Measurements from ENCODE around the gene VSIG8. TPM values are rescaled to one million over a fixed set of nuclear protein-coding genes. Genes with fewer than 3 reads are reported as not detected.

The VSIG8 gene
- total and polyA plus RNA-seq, 2 donors (not counting 1 experiment from before 2014, with no cell fraction given): under 0.01 TPM; not detected in 1

GRCh38 chr1:159830722-159831121, 31.7 kb downstream of the VSIG8 start:
- Histone ChIP-seq H3K4me2 (ENCODE audit: extremely low read depth, insufficient read depth, low read length) (no peak overlapping the region), H3K36me3 (ENCODE audit: control insufficient read depth, insufficient read depth, low read length) (no peaks in the 10 kb centered on the region), H3K79me2 (ENCODE audit: control insufficient read depth, insufficient read depth, low read length) (no peaks in the 10 kb centered on the region), H3K4me3 (replicated peaks in 1 of 4; ENCODE audit: control extremely low read depth in 1 of 4, insufficient read depth in 1 of 4, low read depth in 3 of 4, low read length in 4 of 4) (no peak overlapping the region), H4K20me1 (ENCODE audit: control insufficient read depth, extremely low read depth, insufficient read depth, low read length) (no peaks in the 10 kb centered on the region), H3K9ac (ENCODE audit: insufficient read depth, low read length) (no peak overlapping the region), H2AFZ (ENCODE audit: low read length) (no peak overlapping the region), H3K4me1 (ENCODE audit: control insufficient read depth, extremely low read depth, insufficient read depth, low read length) (peaks cover 2% of the 10 kb centered on the region), H3K27me3 (ENCODE audit: control insufficient read depth, insufficient read depth, low read length) (no peaks in the 10 kb centered on the region), H3K9me3 (ENCODE audit: control insufficient read depth, insufficient read depth, low read depth, low read length) (no peaks in the 10 kb centered on the region), H3K27ac (ENCODE audit: insufficient read depth, low read length) (no peak overlapping the region)
- no peak for TF ChIP-seq CTCF (conservative IDR thresholded peaks at IDR 0.05 in 1 of 2, IDR thresholded peaks at IDR 0.05 in 1 of 2; ENCODE audit: low read depth in 1 of 2, low read length in 2 of 2)
- TF ChIP-seq EZH2 (IDR thresholded peaks at IDR 0.05; ENCODE audit: low read length, missing control alignments): no peak
- no peak for DNase-seq (ENCODE audit: low read depth in 2 of 2)

GRCh38 chr1:159829822-159830465, 32.5 kb downstream of the VSIG8 start:
- no peaks in the 10 kb centered on the region for H4K20me1 ChIP-seq (ENCODE audit: control insufficient read depth, extremely low read depth, insufficient read depth, low read length)
- no peak overlapping the region for H3K4me3 ChIP-seq (replicated peaks in 1 of 4; ENCODE audit: control extremely low read depth in 1 of 4, insufficient read depth in 1 of 4, low read depth in 3 of 4, low read length in 4 of 4)
- peak; percentile 79 to 86 for DNase-seq (ENCODE audit: low read depth in 2 of 2)
- H3K4me1 ChIP-seq (ENCODE audit: control insufficient read depth, extremely low read depth, insufficient read depth, low read length): peaks cover 2% of the 10 kb centered on the region
- no peak overlapping the region for H3K27ac ChIP-seq (ENCODE audit: insufficient read depth, low read length)
- H3K9ac ChIP-seq (ENCODE audit: insufficient read depth, low read length): no peak overlapping the region
- H3K27me3 ChIP-seq (ENCODE audit: control insufficient read depth, insufficient read depth, low read length): no peaks in the 10 kb centered on the region
- no peak for TF ChIP-seq CTCF (conservative IDR thresholded peaks at IDR 0.05 in 1 of 2, IDR thresholded peaks at IDR 0.05 in 1 of 2; ENCODE audit: low read depth in 1 of 2, low read length in 2 of 2)
- no peak for TF ChIP-seq EZH2 (IDR thresholded peaks at IDR 0.05; ENCODE audit: low read length, missing control alignments)
- peak overlapping the region; percentile 35 for H3K4me2 ChIP-seq (ENCODE audit: extremely low read depth, insufficient read depth, low read length)
- H3K36me3 ChIP-seq (ENCODE audit: control insufficient read depth, insufficient read depth, low read length): no peaks in the 10 kb centered on the region
- H3K9me3 ChIP-seq (ENCODE audit: control insufficient read depth, insufficient read depth, low read depth, low read length): no peaks in the 10 kb centered on the region
- H2AFZ ChIP-seq (ENCODE audit: low read length): no peak overlapping the region
- H3K79me2 ChIP-seq (ENCODE audit: control insufficient read depth, insufficient read depth, low read length): no peaks in the 10 kb centered on the region

- Histone ChIP-seq H3K36me3 (ENCODE audit: control insufficient read depth, insufficient read depth, low read length) (no peaks in the 10 kb centered on the region), H3K4me1 (ENCODE audit: control insufficient read depth, extremely low read depth, insufficient read depth, low read length) (peaks cover 2% of the 10 kb centered on the region), H2AFZ (ENCODE audit: low read length) (no peak overlapping the region), H3K9ac (ENCODE audit: insufficient read depth, low read length) (no peak overlapping the region), H3K27ac (ENCODE audit: insufficient read depth, low read length) (no peak overlapping the region), H4K20me1 (ENCODE audit: control insufficient read depth, extremely low read depth, insufficient read depth, low read length) (no peaks in the 10 kb centered on the region), H3K27me3 (ENCODE audit: control insufficient read depth, insufficient read depth, low read length) (no peaks in the 10 kb centered on the region), H3K4me2 (ENCODE audit: extremely low read depth, insufficient read depth, low read length) (no peak overlapping the region), H3K4me3 (replicated peaks in 1 of 4; ENCODE audit: control extremely low read depth in 1 of 4, insufficient read depth in 1 of 4, low read depth in 3 of 4, low read length in 4 of 4) (no peak overlapping the region), H3K9me3 (ENCODE audit: control insufficient read depth, insufficient read depth, low read depth, low read length) (no peaks in the 10 kb centered on the region), H3K79me2 (ENCODE audit: control insufficient read depth, insufficient read depth, low read length) (no peaks in the 10 kb centered on the region)
- no peak for DNase-seq (ENCODE audit: low read depth in 2 of 2)
- TF ChIP-seq CTCF (conservative IDR thresholded peaks at IDR 0.05 in 1 of 2, IDR thresholded peaks at IDR 0.05 in 1 of 2; ENCODE audit: low read depth in 1 of 2, low read length in 2 of 2): peak in 1 of 2 donors; percentile 11
- no peak for TF ChIP-seq EZH2 (IDR thresholded peaks at IDR 0.05; ENCODE audit: low read length, missing control alignments)
These were observed 33.2 kb downstream of the VSIG8 start for GRCh38 chr1:159829273-159829634.
